IPS-20b (cell line): ENCODE data around the gene C11orf24.

Source experiments
- H3K27ac ChIP-seq: one replicate; pipeline ENCODE4 v1.5.1; 2013; ENCODE audit warnings: low read length
- H3K27me3 ChIP-seq: 2 replicates; pipeline ENCODE4 v1.6.1; 2013; ENCODE audit warnings: mild to moderate bottlenecking, low read length, inconsistent platforms; ENCODE audit not compliant: insufficient read depth
- H3K36me3 ChIP-seq: 2 replicates; pipeline ENCODE4 v1.6.1; 2013; ENCODE audit warnings: low read depth, mild to moderate bottlenecking, inconsistent platforms, low read length, moderate library complexity; ENCODE audit not compliant: insufficient read depth
- H3K4me1 ChIP-seq: 2 replicates; pipeline ENCODE4 v1.6.1; 2013; ENCODE audit warnings: mild to moderate bottlenecking, control low read depth, inconsistent platforms, low read length, moderate library complexity; ENCODE audit not compliant: insufficient read depth
- H3K4me3 ChIP-seq: 2 replicates; pipeline ENCODE4 v1.5.1; 2013; ENCODE audit warnings: mild to moderate bottlenecking, low read length, inconsistent platforms
- H3K9ac ChIP-seq: 2 replicates; pipeline ENCODE4 v1.6.1; 2013; ENCODE audit warnings: low read depth, mild to moderate bottlenecking, inconsistent platforms, low read length, moderate library complexity
- H3K9me3 ChIP-seq: 2 replicates; pipeline ENCODE4 v1.6.1; 2013; ENCODE audit warnings: mild to moderate bottlenecking, low read depth, low read length, inconsistent platforms; ENCODE audit not compliant: insufficient read depth

C11orf24 gene

GRCh38 chr11:68266936-68267880, 4.6 kb downstream of the C11orf24 start:
- no peak overlapping the region for H3K27ac ChIP-seq
- H3K9ac ChIP-seq = no peak overlapping the region
- no peaks in the 10 kb centered on the region for H3K9me3 ChIP-seq
- no peaks in the 10 kb centered on the region for H3K27me3 ChIP-seq
- H3K4me1 ChIP-seq = peaks cover 4% of the 10 kb centered on the region; the same call in 1 of the 2 replicates
- no peak overlapping the region for H3K4me3 ChIP-seq
- peaks cover 54% of the 10 kb centered on the region for H3K36me3 ChIP-seq

GRCh38 chr11:68266121-68266891, 5.5 kb downstream of the C11orf24 start:
- H3K4me3 ChIP-seq = no peak overlapping the region
- peaks cover 4% of the 10 kb centered on the region; the same call in 1 of the 2 replicates for H3K4me1 ChIP-seq
- H3K36me3 ChIP-seq = peaks cover 63% of the 10 kb centered on the region
- H3K9me3 ChIP-seq = no peaks in the 10 kb centered on the region
- no peak overlapping the region for H3K9ac ChIP-seq
- no peak overlapping the region for H3K27ac ChIP-seq
- H3K27me3 ChIP-seq = no peaks in the 10 kb centered on the region

GRCh38 chr11:68264741-68265540, 6.8 kb downstream of the C11orf24 start:
- no peak overlapping the region for H3K4me3 ChIP-seq
- no peaks in the 10 kb centered on the region for H3K27me3 ChIP-seq
- H3K27ac ChIP-seq = no peak overlapping the region
- H3K9ac ChIP-seq = no peak overlapping the region
- no peaks in the 10 kb centered on the region for H3K9me3 ChIP-seq
- H3K4me1 ChIP-seq = no peaks in the 10 kb centered on the region
- H3K36me3 ChIP-seq = peaks cover 72% of the 10 kb centered on the region

GRCh38 chr11:68264244-68264643, 7.5 kb downstream of the C11orf24 start:
- Histone ChIP-seq H3K9ac (no peak overlapping the region), H3K27ac (no peak overlapping the region), H3K36me3 (peaks cover 72% of the 10 kb centered on the region), H3K4me1 (no peaks in the 10 kb centered on the region), H3K4me3 (no peak overlapping the region), H3K27me3 (no peaks in the 10 kb centered on the region), H3K9me3 (no peaks in the 10 kb centered on the region)

GRCh38 chr11:68263444-68264035, 8.2 kb downstream of the C11orf24 start:
- Histone ChIP-seq H3K27ac (no peak overlapping the region), H3K9ac (no peak overlapping the region), H3K4me1 (no peaks in the 10 kb centered on the region), H3K36me3 (peaks cover 72% of the 10 kb centered on the region), H3K4me3 (no peak overlapping the region), H3K9me3 (no peaks in the 10 kb centered on the region), H3K27me3 (no peaks in the 10 kb centered on the region)

GRCh38 chr11:68262544-68262827, 9.3 kb downstream of the C11orf24 start:
- Histone ChIP-seq H3K27ac (no peak overlapping the region), H3K9me3 (no peaks in the 10 kb centered on the region), H3K4me1 (no peaks in the 10 kb centered on the region), H3K27me3 (peaks cover 7% of the 10 kb centered on the region), H3K4me3 (no peak overlapping the region), H3K9ac (no peak overlapping the region), H3K36me3 (peaks cover 66% of the 10 kb centered on the region)

GRCh38 chr11:68261749-68262543, 9.8 kb downstream of the C11orf24 start:
- Histone ChIP-seq H3K27me3 (peaks cover 7% of the 10 kb centered on the region), H3K4me1 (no peaks in the 10 kb centered on the region), H3K36me3 (peaks cover 60% of the 10 kb centered on the region), H3K4me3 (no peak overlapping the region), H3K9me3 (no peaks in the 10 kb centered on the region), H3K27ac (no peak overlapping the region), H3K9ac (no peak overlapping the region)

GRCh38 chr11:68261006-68261405, 10.8 kb downstream of the C11orf24 start:
- Histone ChIP-seq H3K27ac (no peak overlapping the region), H3K27me3 (peaks cover 7% of the 10 kb centered on the region), H3K4me1 (peaks cover 8% of the 10 kb centered on the region; the same call in 1 of the 2 replicates), H3K9ac (no peak overlapping the region), H3K36me3 (peaks cover 51% of the 10 kb centered on the region), H3K4me3 (no peak overlapping the region), H3K9me3 (no peaks in the 10 kb centered on the region)

GRCh38 chr11:68260484-68260883, 11.3 kb downstream of the C11orf24 start:
- H3K4me1 ChIP-seq = peaks cover 8% of the 10 kb centered on the region; the same call in 1 of the 2 replicates
- peaks cover 7% of the 10 kb centered on the region for H3K27me3 ChIP-seq
- no peak overlapping the region for H3K27ac ChIP-seq
- no peak overlapping the region for H3K4me3 ChIP-seq
- no peak overlapping the region for H3K9ac ChIP-seq
- H3K9me3 ChIP-seq = no peaks in the 10 kb centered on the region
- H3K36me3 ChIP-seq = peaks cover 46% of the 10 kb centered on the region

GRCh38 chr11:68259122-68259959, 12.4 kb downstream of the C11orf24 start:
- peaks cover 8% of the 10 kb centered on the region; the same call in 1 of the 2 replicates for H3K4me1 ChIP-seq
- H3K36me3 ChIP-seq = peaks cover 38% of the 10 kb centered on the region
- no peaks in the 10 kb centered on the region for H3K9me3 ChIP-seq
- no peak overlapping the region for H3K27ac ChIP-seq
- no peak overlapping the region for H3K4me3 ChIP-seq
- no peak overlapping the region for H3K9ac ChIP-seq
- H3K27me3 ChIP-seq = peaks cover 7% of the 10 kb centered on the region
